Liver (tissue), 9 donors: ENCODE results near the gene CHIT1. TPM values are rescaled to one million over a fixed set of nuclear protein-coding genes. Genes with fewer than 3 reads are reported as not detected.

Experiments used
- DNase-seq: peaks from one replicate; pipeline ENCODE4 v3.0.0-alpha.2; 2017; ENCODE audit warnings: low spot score
- H3K27ac ChIP-seq, 2 donors: one replicate each; pipeline ENCODE4 v1.7.0; 2013; ENCODE audit warnings: inconsistent platforms in 2 of 2, low read length in 2 of 2, control low read depth in 1 of 2, low read depth in 1 of 2, mild to moderate bottlenecking in 1 of 2
- H3K27me3 ChIP-seq, 4 donors: one replicate each; pipeline versions ENCODE4 v1.6.1 to v1.7.0; 2013; ENCODE audit warnings: low read length in 3 of 4, inconsistent platforms in 1 of 4, mild to moderate bottlenecking in 1 of 4, moderate library complexity in 1 of 4; ENCODE audit not compliant: control insufficient read depth in 4 of 4, insufficient read depth in 4 of 4
- H3K36me3 ChIP-seq, 4 donors: one replicate each; pipeline versions ENCODE4 v1.6.1 to v1.7.0; 2013; ENCODE audit warnings: low read length in 3 of 4, mild to moderate bottlenecking in 3 of 4, low read depth in 1 of 4, moderate library complexity in 1 of 4; ENCODE audit not compliant: control insufficient read depth in 4 of 4, insufficient read depth in 3 of 4
- H3K4me1 ChIP-seq, 4 donors: one replicate each; pipeline versions ENCODE4 v1.6.1 to v1.7.0; 2013; ENCODE audit warnings: low read length in 3 of 4, mild to moderate bottlenecking in 3 of 4, moderate library complexity in 1 of 4; ENCODE audit not compliant: control insufficient read depth in 4 of 4, insufficient read depth in 4 of 4
- H3K4me3 ChIP-seq, 3 donors: one replicate each; pipeline versions ENCODE4 v1.6.1 to v1.7.0; 2013; ENCODE audit warnings: low read length in 3 of 3, control low read depth in 1 of 3, low read depth in 1 of 3, mild to moderate bottlenecking in 1 of 3
- H3K9ac ChIP-seq, 2 donors: one replicate each; pipeline ENCODE4 v1.7.0; 2013; ENCODE audit warnings: low read length in 2 of 2, mild to moderate bottlenecking in 2 of 2, moderate library complexity in 2 of 2, control low read depth in 1 of 2, low read depth in 1 of 2
- H3K9me3 ChIP-seq, 4 donors: one replicate each; pipeline versions ENCODE4 v1.6.1 to v1.7.0; 2013; ENCODE audit warnings: low read length in 3 of 4; ENCODE audit not compliant: control insufficient read depth in 4 of 4
- EGR1 ChIP-seq, 2 donors: IDR thresholded peaks; 2 replicates each; pipeline ENCODE4 v1.6.1; 2016 to 2018; ENCODE audit warnings: antibody characterized with exemption in 2 of 2, low read depth in 2 of 2
- FOXA2 ChIP-seq: IDR thresholded peaks from 2 replicates; pipeline ENCODE4 v1.6.1; 2016; ENCODE audit warnings: antibody characterized with exemption
- GABPA ChIP-seq, 2 donors: IDR thresholded peaks in 1 of 2; conservative IDR thresholded peaks in 1 of 2; 2 replicates each; pipeline ENCODE4 v1.6.1; 2016; ENCODE audit warnings: antibody characterized with exemption in 2 of 2, mild to moderate bottlenecking in 1 of 2, moderate library complexity in 1 of 2
- NR2F2 ChIP-seq: IDR thresholded peaks from 2 replicates; pipeline ENCODE4 v1.6.1; 2016; ENCODE audit warnings: antibody characterized with exemption
- RAD21 ChIP-seq, 2 donors: IDR thresholded peaks; 2 replicates each; pipeline ENCODE4 v1.6.1; 2016; ENCODE audit warnings: antibody characterized with exemption in 2 of 2, mild to moderate bottlenecking in 2 of 2
- SP1 ChIP-seq: IDR thresholded peaks from 2 replicates; pipeline ENCODE4 v1.6.1; 2018; ENCODE audit warnings: antibody characterized with exemption, mild to moderate bottlenecking
- WGBS: extraction: QIAGEN DNeasy Blood & Tissue Kit; methylation state at CpG from one replicate; pipeline ENCODE4 v1.1.7; 2013; 5-methylcytosine and 5-hydroxymethylcytosine counted together
- polyA plus RNA-seq, 2 donors: library from polyadenylated mRNA; stranded (reverse) in 1 of 2; unstranded in 1 of 2; fragments of 200-250 nt in 1 of 2; fragments of >200 nt in 1 of 2; fragmentation: Nextera tagmentation in 1 of 2; extraction: Ambion mirVana in 1 of 2; gene quantifications; one replicate each; pipeline versions ENCODE4 v1.2.1 to v1.2.3, GENCODE V29; 2013 to 2015
- total RNA-seq, 2 donors: library from RNA; depleted of rRNA; stranded (reverse); fragments of >200 nt; gene quantifications; one replicate each; pipeline ENCODE4 v1.2.3, GENCODE V29; 2014
- TF ChIP-seq, protein P1 (sequence below): IDR thresholded peaks from 2 replicates; pipeline ENCODE4 v1.6.1; 2016; ENCODE audit warnings: antibody characterized with exemption
- TF ChIP-seq, protein P2 (sequence below): fragments of 150-350 bp; IDR thresholded peaks from 2 replicates; pipeline ENCODE4 v1.5.1; 2017; ENCODE audit warnings: improper control_type of control experiment, low read depth, low read length; ENCODE audit not compliant: missing input control
- donor health status: healthy.
- donor health status: healthy.
- donor health status: healthy.
- donor health status: healthy.
- donor health status: healthy.

CHIT1 gene
- total and polyA plus RNA-seq, 4 donors: under 0.01 to 0.07 TPM; not detected in 2

DNA sequence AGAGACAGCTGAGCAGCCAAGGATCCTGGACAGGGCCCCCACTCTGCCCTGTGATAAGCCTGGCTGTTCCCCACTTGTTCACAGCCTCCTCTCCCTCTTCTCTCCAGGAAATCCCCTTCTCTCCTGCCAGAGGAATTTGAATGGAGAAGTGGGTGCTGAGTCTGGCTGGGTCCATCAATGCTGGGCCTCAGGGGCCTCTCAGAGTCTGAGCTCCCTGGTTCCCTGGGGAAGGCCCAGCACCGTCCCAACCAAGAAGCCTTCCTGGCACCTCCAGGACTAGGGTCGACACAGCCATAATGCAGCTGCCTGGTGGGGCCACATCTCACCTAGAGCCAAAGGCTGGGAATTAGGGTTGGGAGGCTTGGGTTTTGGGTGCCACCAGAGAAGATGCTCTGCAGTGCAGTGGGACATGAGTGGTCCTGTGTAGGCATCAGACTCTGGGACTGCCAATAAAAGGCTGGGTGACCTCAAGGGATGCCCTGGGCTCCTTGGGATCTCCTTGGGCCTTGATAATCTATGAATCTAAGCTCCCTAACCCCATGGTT is 56.4 kb downstream of the CHIT1 start:
- Histone ChIP-seq H3K27me3 (no peaks in the 10 kb centered on the region), H3K36me3 (no peaks in the 10 kb centered on the region), H3K9me3 (no peaks in the 10 kb centered on the region), H3K9ac (no peak overlapping the region), H3K4me1 (no peaks in the 10 kb centered on the region), H3K4me3 (no peak overlapping the region), H3K27ac (no peak overlapping the region)
- TF ChIP-seq FOXA2: no peak
- TF ChIP-seq, protein P1, sequence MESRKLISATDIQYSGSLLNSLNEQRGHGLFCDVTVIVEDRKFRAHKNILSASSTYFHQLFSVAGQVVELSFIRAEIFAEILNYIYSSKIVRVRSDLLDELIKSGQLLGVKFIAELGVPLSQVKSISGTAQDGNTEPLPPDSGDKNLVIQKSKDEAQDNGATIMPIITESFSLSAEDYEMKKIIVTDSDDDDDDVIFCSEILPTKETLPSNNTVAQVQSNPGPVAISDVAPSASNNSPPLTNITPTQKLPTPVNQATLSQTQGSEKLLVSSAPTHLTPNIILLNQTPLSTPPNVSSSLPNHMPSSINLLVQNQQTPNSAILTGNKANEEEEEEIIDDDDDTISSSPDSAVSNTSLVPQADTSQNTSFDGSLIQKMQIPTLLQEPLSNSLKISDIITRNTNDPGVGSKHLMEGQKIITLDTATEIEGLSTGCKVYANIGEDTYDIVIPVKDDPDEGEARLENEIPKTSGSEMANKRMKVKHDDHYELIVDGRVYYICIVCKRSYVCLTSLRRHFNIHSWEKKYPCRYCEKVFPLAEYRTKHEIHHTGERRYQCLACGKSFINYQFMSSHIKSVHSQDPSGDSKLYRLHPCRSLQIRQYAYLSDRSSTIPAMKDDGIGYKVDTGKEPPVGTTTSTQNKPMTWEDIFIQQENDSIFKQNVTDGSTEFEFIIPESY: no peak
- no peak for TF ChIP-seq NR2F2
- no peak for TF ChIP-seq GABPA (IDR thresholded peaks at IDR 0.05 in 1 of 2, conservative IDR thresholded peaks at IDR 0.05 in 1 of 2)
- TF ChIP-seq SP1: no peak
- no peak for TF ChIP-seq RAD21 (IDR thresholded peaks at IDR 0.05)
- TF ChIP-seq, protein P2, sequence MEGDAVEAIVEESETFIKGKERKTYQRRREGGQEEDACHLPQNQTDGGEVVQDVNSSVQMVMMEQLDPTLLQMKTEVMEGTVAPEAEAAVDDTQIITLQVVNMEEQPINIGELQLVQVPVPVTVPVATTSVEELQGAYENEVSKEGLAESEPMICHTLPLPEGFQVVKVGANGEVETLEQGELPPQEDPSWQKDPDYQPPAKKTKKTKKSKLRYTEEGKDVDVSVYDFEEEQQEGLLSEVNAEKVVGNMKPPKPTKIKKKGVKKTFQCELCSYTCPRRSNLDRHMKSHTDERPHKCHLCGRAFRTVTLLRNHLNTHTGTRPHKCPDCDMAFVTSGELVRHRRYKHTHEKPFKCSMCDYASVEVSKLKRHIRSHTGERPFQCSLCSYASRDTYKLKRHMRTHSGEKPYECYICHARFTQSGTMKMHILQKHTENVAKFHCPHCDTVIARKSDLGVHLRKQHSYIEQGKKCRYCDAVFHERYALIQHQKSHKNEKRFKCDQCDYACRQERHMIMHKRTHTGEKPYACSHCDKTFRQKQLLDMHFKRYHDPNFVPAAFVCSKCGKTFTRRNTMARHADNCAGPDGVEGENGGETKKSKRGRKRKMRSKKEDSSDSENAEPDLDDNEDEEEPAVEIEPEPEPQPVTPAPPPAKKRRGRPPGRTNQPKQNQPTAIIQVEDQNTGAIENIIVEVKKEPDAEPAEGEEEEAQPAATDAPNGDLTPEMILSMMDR: no peak
- no peak for DNase-seq
- 87% methylated on average over 2 of the region's 2 CpGs for WGBS

DNA sequence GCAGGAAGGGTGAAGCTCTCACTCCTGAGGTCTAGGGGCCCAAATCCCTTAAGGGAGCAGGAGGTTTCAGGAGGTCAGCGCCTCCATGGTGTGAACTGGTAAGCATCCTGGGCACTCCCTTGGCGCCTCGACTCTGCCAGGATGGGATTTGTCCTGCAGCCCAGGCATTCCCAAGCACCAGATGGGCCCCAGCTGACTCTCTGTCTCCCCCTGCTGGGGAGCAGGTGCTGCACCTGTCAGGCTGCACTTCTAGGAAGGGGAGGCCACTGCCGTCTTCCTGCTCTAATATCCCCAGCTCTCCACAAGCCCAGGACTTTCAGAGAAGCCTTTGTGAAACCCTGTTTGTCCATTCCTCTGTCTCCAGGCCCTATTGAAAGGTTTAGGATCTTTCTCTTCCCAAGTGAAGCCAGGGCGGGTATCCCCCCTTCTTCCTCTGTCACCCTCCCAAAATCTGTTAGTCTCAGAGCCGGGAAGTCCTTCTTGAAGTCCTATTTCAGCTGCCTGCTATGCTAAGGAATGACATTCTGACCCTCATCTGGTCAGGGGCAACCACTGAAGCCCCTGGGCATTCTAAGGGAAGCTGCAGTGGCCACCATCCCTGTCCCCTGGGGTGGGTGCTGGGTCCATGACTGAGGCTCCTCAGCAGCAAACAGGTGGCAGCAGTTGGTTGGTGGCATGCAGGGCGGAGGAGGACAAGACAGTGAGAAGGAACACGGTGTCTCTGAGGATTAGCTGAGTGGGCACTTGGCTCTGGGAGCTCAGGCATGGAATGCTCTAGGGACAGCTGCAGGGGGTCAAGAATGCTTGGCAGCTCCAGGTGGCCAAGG is 57.1 kb downstream of the CHIT1 start:
- H3K9me3 ChIP-seq: no peaks in the 10 kb centered on the region
- no peak overlapping the region for H3K9ac ChIP-seq
- H3K27ac ChIP-seq: no peak overlapping the region
- no peak overlapping the region for H3K4me3 ChIP-seq
- H3K36me3 ChIP-seq: no peaks in the 10 kb centered on the region
- TF ChIP-seq SP1 (no peak), EGR1 (IDR thresholded peaks at IDR 0.05; ENCODE audit: low read depth in 2 of 2) (no peak), RAD21 (IDR thresholded peaks at IDR 0.05) (peak; percentile 72 to 86), GABPA (IDR thresholded peaks at IDR 0.05 in 1 of 2, conservative IDR thresholded peaks at IDR 0.05 in 1 of 2) (no peak)
- TF ChIP-seq, protein P2: peak; percentile 83
- WGBS: 58% methylated on average over 8 of the region's 8 CpGs
- no peaks in the 10 kb centered on the region for H3K4me1 ChIP-seq
- DNase-seq: peak; percentile 59
- no peaks in the 10 kb centered on the region for H3K27me3 ChIP-seq
